ENCODE data around the gene GSTM1.

GSTM1 gene

GRCh38 chr1:109687641-109688499 lies at the start of gene GSTM1:
GSTM1 (plus strand) TSS chr1:109687817; CDS start chr1:109687874, 57 bp downstream.
- in situ Hi-C loops (cut with MboI; ENCODE audit: low sequenced_read_pairs): no loop called here

GRCh38 chr1:109639063-109639840 lies 48.4 kb upstream of the GSTM1 start:
- in situ Hi-C loops (cut with MboI; ENCODE audit: low sequenced_read_pairs): no loop called here

GRCh38 chr1:109639841-109640184 lies 47.8 kb upstream of the GSTM1 start:
- in situ Hi-C loops (cut with MboI; ENCODE audit: low sequenced_read_pairs): no loop called here

GRCh38 chr1:109640285-109640865 lies 47.2 kb upstream of the GSTM1 start:
- in situ Hi-C loops (cut with MboI; ENCODE audit: low sequenced_read_pairs): no loop called here

GRCh38 chr1:109641078-109641740 lies 46.4 kb upstream of the GSTM1 start:
- in situ Hi-C loops (cut with MboI; ENCODE audit: low sequenced_read_pairs): no loop called here

- in situ Hi-C loops (cut with MboI; ENCODE audit: low sequenced_read_pairs): no loop called here
These were observed 45.8 kb upstream of the GSTM1 start for GRCh38 chr1:109641861-109642260.

- in situ Hi-C loops (cut with MboI; ENCODE audit: low sequenced_read_pairs): no loop called here
These were observed 45.0 kb upstream of the GSTM1 start for GRCh38 chr1:109642626-109643025.

GRCh38 chr1:109643385-109644230 lies 44.0 kb upstream of the GSTM1 start:
- in situ Hi-C loops (cut with MboI; ENCODE audit: low sequenced_read_pairs): no loop called here

- in situ Hi-C loops (cut with MboI; ENCODE audit: low sequenced_read_pairs): no loop called here
These were observed 42.9 kb upstream of the GSTM1 start for GRCh38 chr1:109644670-109645069.

GRCh38 chr1:109649491-109649914 lies 38.1 kb upstream of the GSTM1 start:
- in situ Hi-C loops (cut with MboI; ENCODE audit: low sequenced_read_pairs): no loop called here

- in situ Hi-C loops (cut with MboI; ENCODE audit: low sequenced_read_pairs): no loop called here
These were observed 37.0 kb upstream of the GSTM1 start for GRCh38 chr1:109650609-109651008.

GRCh38 chr1:109652402-109652801 lies 35.2 kb upstream of the GSTM1 start:
- in situ Hi-C loops (cut with MboI; ENCODE audit: low sequenced_read_pairs): no loop called here

GRCh38 chr1:109653306-109653705 lies 34.3 kb upstream of the GSTM1 start:
- in situ Hi-C loops (cut with MboI; ENCODE audit: low sequenced_read_pairs): no loop called here

- in situ Hi-C loops (cut with MboI; ENCODE audit: low sequenced_read_pairs): no loop called here
These were observed 33.1 kb upstream of the GSTM1 start for GRCh38 chr1:109654519-109654918.

GRCh38 chr1:109655615-109656519 lies 31.8 kb upstream of the GSTM1 start, which contains the start of gene GSTM4:
GSTM4 (plus strand) TSS chr1:109656099; CDS start chr1:109656390, 291 bp downstream.
- in situ Hi-C loops (cut with MboI; ENCODE audit: low sequenced_read_pairs): no loop called here

- in situ Hi-C loops (cut with MboI; ENCODE audit: low sequenced_read_pairs): no loop called here
These were observed 30.2 kb upstream of the GSTM1 start for GRCh38 chr1:109657395-109657794.

- in situ Hi-C loops (cut with MboI; ENCODE audit: low sequenced_read_pairs): no loop called here
These were observed 29.6 kb upstream of the GSTM1 start for GRCh38 chr1:109657970-109658369.

- in situ Hi-C loops (cut with MboI; ENCODE audit: low sequenced_read_pairs): no loop called here
These were observed 29.0 kb upstream of the GSTM1 start for GRCh38 chr1:109658533-109659042.

- in situ Hi-C loops (cut with MboI; ENCODE audit: low sequenced_read_pairs): no loop called here
These were observed 28.5 kb upstream of the GSTM1 start for GRCh38 chr1:109659145-109659544.

Data from hTERT RPE-1 (cell line).